Esophagus muscularis mucosa (tissue), 4 donors: ENCODE measurements around the gene TNNT1. TPM values are rescaled to one million over a fixed set of nuclear protein-coding genes. Genes with fewer than 3 reads are reported as not detected.
A peak's percentile ranks its signal among the peaks of the same experiment; 100 is the strongest.

Source experiments
- DNase-seq: peaks from one replicate; pipeline ENCODE4 v3.0.0-alpha.2; 2017; ENCODE audit errors: extremely low spot score
- H3K27ac ChIP-seq, 4 donors: fragments of 200-600 bp; sonication (generic); replicated peaks in 1 of 4; 1 replicate in 3 of 4; 2 replicates in 1 of 4; pipeline ENCODE4 v1.5.1; 2016 to 2019; ENCODE audit warnings: mild to moderate bottlenecking in 1 of 4
- H3K27me3 ChIP-seq, 4 donors: fragments of 200-600 bp; sonication (generic); one replicate each; pipeline versions ENCODE4 v1.5.1 to v1.6.0; 2016 to 2019
- H3K36me3 ChIP-seq, 4 donors: fragments of 200-600 bp; sonication (generic); one replicate each; pipeline ENCODE4 v1.5.1; 2016 to 2019
- H3K4me1 ChIP-seq, 4 donors: fragments of 200-600 bp; sonication (generic); one replicate each; pipeline ENCODE4 v1.5.1; 2016 to 2019
- H3K4me3 ChIP-seq, 4 donors: fragments of 200-600 bp; sonication (generic); 1 replicate in 2 of 4; 2 replicates in 2 of 4; pipeline ENCODE4 v1.5.1; 2016 to 2019; ENCODE audit warnings: mild to moderate bottlenecking in 4 of 4, moderate library complexity in 1 of 4
- H3K9me3 ChIP-seq, 4 donors: fragments of 200-600 bp; sonication (generic); 1 replicate in 3 of 4; 2 replicates in 1 of 4; pipeline ENCODE4 v1.5.1; 2016 to 2019
- EP300 ChIP-seq: sonication (generic); formaldehyde crosslinking; IDR thresholded peaks from one replicate; pipeline ENCODE4 v1.6.1; 2017; ENCODE audit warnings: antibody characterized with exemption
- POLR2A ChIP-seq: fragments of 450-650 bp; IDR thresholded peaks from one replicate; pipeline ENCODE4 v1.6.1; 2017; ENCODE audit warnings: antibody characterized with exemption, moderate library complexity, mild to moderate bottlenecking, low read depth
- POLR2AphosphoS5 ChIP-seq, 2 donors: sonication (generic); formaldehyde crosslinking; IDR thresholded peaks; one replicate each; pipeline ENCODE4 v1.6.1; 2017; ENCODE audit warnings: antibody characterized with exemption in 2 of 2
- WGBS: methylation state at CpG from one replicate; pipeline ENCODE4 v1.1.5; 2018; 5-methylcytosine and 5-hydroxymethylcytosine counted together
- intact Hi-C: fragments of 100-400 bp; cut with DNase I; formaldehyde crosslinking; loops from one replicate; pipeline ENCODE4 v1.15.1; 2023
- total RNA-seq, 4 donors: library from RNA; depleted of rRNA; stranded (reverse); fragments of >200 nt; gene quantifications; one replicate each; pipeline versions ENCODE4 v1.1.0 to v1.2.1, GENCODE V29; 2016
- TF ChIP-seq, protein P1 (sequence below), 3 experiments: fragments of 200-600 bp in 2 of 3; fragments of 450-650 bp in 1 of 3; sonication (generic) in 2 of 3; IDR thresholded peaks; one replicate each; pipeline ENCODE4 v1.5.1; 2017 to 2019; ENCODE audit warnings: antibody characterized with exemption in 3 of 3, mild to moderate bottlenecking in 2 of 3, moderate library complexity in 1 of 3

The TNNT1 gene
- total RNA-seq, 4 donors from 2014 or later: 2.0 TPM; not detected in 3

DNA sequence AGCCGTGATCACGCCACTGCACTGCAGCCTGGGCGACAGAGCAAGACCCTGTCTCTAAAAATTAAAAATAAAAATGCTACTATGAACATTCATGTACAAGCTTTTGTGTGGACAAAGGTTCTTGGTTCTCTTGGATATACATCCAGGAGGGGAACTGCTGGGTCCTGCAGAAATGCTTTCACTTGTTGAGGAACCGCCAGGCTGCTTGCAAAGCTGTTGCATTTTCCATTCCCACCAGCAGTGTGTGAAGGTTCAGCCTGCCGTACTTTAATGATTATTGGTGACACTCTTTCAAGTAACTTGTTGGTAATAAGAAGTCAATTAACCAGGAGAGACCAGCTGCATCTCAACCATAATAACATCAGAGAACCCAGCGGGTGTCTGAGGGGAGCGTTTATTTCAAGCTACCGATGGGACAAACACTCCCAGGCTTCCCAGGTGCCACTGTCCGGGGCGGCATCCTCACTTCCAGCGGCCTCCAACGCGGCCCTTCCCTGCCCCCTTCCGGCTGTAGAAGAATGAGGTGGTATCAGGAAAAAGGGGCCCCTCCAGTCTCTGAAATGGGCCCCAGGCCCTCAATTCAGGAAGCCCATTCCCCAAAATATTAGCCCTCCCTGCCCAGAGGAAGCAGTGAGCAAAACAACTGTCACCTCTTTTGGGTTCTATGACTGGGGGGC, 16.4 kb downstream of the TNNT1 start:
- Histone ChIP-seq H3K27me3 (peaks cover 0 to 77% (median 12%) of the 10 kb centered on the region in 4 donors), H3K4me1 (no peaks in the 10 kb centered on the region), H3K36me3 (peaks cover 0 to 7% (median 0%) of the 10 kb centered on the region in 4 donors), H3K4me3 (no peak overlapping the region), H3K9me3 (no peaks in the 10 kb centered on the region), H3K27ac (no peak overlapping the region)
- WGBS: 42% methylated on average over 13 of the region's 14 CpGs
- intact Hi-C loops: no loop called here
- no peak for DNase-seq
- TF ChIP-seq, protein P1, sequence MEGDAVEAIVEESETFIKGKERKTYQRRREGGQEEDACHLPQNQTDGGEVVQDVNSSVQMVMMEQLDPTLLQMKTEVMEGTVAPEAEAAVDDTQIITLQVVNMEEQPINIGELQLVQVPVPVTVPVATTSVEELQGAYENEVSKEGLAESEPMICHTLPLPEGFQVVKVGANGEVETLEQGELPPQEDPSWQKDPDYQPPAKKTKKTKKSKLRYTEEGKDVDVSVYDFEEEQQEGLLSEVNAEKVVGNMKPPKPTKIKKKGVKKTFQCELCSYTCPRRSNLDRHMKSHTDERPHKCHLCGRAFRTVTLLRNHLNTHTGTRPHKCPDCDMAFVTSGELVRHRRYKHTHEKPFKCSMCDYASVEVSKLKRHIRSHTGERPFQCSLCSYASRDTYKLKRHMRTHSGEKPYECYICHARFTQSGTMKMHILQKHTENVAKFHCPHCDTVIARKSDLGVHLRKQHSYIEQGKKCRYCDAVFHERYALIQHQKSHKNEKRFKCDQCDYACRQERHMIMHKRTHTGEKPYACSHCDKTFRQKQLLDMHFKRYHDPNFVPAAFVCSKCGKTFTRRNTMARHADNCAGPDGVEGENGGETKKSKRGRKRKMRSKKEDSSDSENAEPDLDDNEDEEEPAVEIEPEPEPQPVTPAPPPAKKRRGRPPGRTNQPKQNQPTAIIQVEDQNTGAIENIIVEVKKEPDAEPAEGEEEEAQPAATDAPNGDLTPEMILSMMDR (IDR thresholded peaks at IDR 0.05): peak in 2 of 3 experiments; percentile 14 to 19
- no peak for TF ChIP-seq POLR2A

DNA sequence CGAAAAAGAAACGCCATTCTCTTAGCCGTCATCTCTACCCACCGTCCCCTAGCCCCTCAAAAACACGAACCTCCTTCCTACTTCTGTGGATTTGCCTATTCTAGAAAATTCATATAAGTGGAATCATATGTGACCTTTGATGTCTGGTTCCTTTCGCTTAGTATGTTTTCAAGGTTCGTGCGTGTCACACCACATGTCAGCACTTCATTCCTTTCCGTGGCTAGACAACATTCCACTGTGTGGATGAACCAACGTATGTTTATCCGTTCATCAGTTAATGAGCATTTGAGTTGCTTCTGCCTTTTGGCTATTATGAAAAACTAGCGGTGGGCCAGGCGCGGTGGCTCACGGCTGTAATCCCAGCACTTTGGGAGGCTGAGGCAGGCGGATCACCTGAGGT, 17.6 kb downstream of the TNNT1 start:
- H3K36me3 ChIP-seq: peaks cover 0 to 7% (median 0%) of the 10 kb centered on the region in 4 donors
- peaks cover 0 to 69% (median 8%) of the 10 kb centered on the region in 4 donors for H3K27me3 ChIP-seq
- TF ChIP-seq EP300 (no peak), POLR2AphosphoS5 (IDR thresholded peaks at IDR 0.05) (no peak), POLR2A (no peak)
- TF ChIP-seq, protein P1 (IDR thresholded peaks at IDR 0.05): no peak
- H3K27ac ChIP-seq: no peak overlapping the region
- H3K9me3 ChIP-seq: no peaks in the 10 kb centered on the region
- intact Hi-C loops: no loop called here
- H3K4me1 ChIP-seq: no peaks in the 10 kb centered on the region
- DNase-seq: no peak
- H3K4me3 ChIP-seq: no peak overlapping the region
- WGBS: 70% methylated on average over 10 of the region's 16 CpGs

DNA sequence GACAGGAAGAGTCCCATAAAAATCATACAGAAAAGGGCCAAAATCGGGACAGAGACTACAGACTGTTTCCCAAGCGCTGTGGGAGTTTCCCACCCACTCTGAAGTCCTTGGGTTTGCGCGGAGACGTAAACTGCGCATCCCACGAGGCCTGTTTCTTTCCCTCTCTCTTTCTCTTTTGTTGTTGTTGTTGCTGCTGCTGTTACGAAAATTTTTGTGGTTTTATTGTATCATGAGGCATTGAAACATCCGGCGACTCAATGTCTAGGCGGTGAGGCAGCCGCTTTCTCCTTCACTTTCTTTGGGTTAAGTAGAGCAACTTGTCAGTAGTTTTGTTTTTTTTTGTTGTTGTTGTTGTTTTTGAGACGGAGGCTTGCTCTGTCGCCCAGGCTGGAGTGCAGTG, 30.0 kb downstream of the TNNT1 start:
- Histone ChIP-seq H3K4me1 (peaks cover 30 to 39% (median 35%) of the 10 kb centered on the region in 4 donors), H3K27me3 (peaks cover 0 to 9% (median 0%) of the 10 kb centered on the region in 4 donors), H3K36me3 (no peaks in the 10 kb centered on the region), H3K27ac (no peak overlapping the region), H3K4me3 (no peak overlapping the region), H3K9me3 (no peaks in the 10 kb centered on the region)
- TF ChIP-seq, protein P1 (IDR thresholded peaks at IDR 0.05): no peak
- TF ChIP-seq EP300 (no peak), POLR2AphosphoS5 (IDR thresholded peaks at IDR 0.05) (no peak), POLR2A (no peak)
- intact Hi-C loops: loop anchor here (10.0 kb wide), 1 partner anchor 536 kb away; the partner anchor contains the start of gene U2AF2
- DNase-seq: no peak
- WGBS: 82% methylated on average over 14 of the region's 14 CpGs

DNA sequence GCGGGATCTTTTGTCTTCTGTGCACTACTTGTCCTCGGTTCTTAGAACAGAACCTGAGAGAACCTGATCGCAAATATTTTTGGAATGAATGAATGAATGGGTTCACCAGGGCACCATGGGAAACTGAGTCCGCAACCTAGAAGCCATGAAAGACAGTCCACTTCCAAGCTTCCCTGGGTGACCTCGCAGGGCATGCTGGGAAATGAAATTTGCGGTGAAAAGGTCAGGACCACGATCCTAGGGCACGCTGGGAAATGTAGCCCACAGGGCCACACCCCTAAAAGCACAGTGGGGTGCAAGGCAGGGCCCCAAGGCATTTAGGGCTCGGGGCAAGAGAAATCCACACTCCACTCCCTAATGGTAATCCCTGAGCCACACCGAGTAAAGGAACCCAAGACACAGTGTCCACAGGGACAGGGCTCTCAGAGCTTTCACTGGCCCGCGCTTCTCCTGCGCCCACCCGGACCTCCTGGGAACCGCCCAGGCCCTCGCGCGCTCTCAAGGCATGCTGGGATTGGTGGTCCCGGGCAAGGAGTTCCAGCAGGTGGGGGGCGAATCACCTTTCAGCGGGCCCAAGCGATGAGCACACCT, 30.5 kb downstream of the TNNT1 start:
- no peaks in the 10 kb centered on the region for H3K9me3 ChIP-seq
- no peak for DNase-seq
- H3K4me1 ChIP-seq: peaks cover 36 to 44% (median 41%) of the 10 kb centered on the region in 4 donors
- peak overlapping the region; percentile 96 to 99 (median 97) for H3K27ac ChIP-seq
- peaks cover 0 to 4% (median 0%) of the 10 kb centered on the region in 4 donors for H3K27me3 ChIP-seq
- H3K36me3 ChIP-seq: no peaks in the 10 kb centered on the region
- WGBS: 18% methylated on average over 18 of the region's 22 CpGs
- TF ChIP-seq POLR2AphosphoS5 (IDR thresholded peaks at IDR 0.05) (no peak), EP300 (no peak), POLR2A (no peak)
- TF ChIP-seq, protein P1 (IDR thresholded peaks at IDR 0.05): no peak
- intact Hi-C loops: loop anchor here (10.0 kb wide), 1 partner anchor 536 kb away; the partner anchor contains the start of gene U2AF2
- H3K4me3 ChIP-seq: peak overlapping the region; percentile 90 to 98 (median 90)
